Globus pallidus (tissue), 1 donor: ENCODE results near the gene HIP1.
A peak's percentile ranks its signal among the peaks of the same experiment; 100 is the strongest.

Experiments
- DNase-seq: peaks from one replicate; pipeline ENCODE4 v3.0.0-alpha.2; 2015; ENCODE audit warnings: low spot score

The HIP1 gene

GRCh38 chr7:75669579-75669978 is 69.2 kb downstream of the HIP1 start:
- DNase-seq, result no peak

DNA sequence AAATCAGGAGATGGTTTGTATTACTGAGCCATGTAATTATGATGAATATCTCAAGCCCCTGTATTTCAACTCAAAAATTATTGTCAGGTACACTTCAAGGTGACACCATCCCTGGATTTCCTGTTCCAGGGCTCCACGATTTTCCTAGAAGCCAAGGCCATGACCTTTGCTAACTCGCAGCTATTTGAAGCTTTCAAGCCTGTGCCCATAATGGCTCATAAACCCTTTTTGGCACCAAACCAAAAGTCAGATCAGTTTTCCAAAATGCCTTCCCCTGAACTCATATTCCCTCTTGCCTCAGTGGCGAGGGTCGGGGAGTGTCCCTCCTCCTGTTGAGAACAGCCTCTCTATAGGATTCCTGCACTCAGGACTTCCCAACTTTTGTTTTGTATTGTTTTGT is 70.8 kb downstream of the HIP1 start:
- DNase-seq, result no peak

DNA sequence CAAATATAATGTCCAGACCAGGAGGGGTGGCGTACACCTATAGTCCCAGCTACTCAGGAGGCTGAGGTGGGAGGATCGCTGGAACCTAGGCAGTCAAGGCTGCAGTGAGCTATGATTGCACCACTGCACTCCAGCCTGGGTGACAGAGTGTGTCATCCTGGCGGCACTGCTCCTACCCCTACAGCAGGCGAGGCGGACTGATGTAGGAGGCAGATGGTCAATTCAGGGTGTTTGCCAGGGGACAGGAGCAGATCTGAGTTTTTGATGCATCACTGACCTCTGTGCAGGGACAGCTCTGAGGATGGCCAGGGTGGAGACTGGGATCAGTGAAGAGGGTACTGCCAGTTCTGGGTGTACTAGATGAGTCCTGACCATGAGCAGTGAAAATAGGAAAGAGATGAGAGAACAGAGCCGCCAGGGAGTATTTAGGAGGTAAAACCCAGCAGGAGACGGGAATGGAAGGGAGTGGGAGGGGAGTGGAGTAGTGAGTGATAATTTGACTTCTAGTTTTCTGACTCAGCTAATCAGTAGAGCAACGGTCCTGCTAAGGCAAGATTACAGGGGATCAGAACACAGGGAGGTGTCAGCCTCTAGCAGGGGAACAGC is 75.3 kb downstream of the HIP1 start:
- peak; percentile 37 for DNase-seq

DNA sequence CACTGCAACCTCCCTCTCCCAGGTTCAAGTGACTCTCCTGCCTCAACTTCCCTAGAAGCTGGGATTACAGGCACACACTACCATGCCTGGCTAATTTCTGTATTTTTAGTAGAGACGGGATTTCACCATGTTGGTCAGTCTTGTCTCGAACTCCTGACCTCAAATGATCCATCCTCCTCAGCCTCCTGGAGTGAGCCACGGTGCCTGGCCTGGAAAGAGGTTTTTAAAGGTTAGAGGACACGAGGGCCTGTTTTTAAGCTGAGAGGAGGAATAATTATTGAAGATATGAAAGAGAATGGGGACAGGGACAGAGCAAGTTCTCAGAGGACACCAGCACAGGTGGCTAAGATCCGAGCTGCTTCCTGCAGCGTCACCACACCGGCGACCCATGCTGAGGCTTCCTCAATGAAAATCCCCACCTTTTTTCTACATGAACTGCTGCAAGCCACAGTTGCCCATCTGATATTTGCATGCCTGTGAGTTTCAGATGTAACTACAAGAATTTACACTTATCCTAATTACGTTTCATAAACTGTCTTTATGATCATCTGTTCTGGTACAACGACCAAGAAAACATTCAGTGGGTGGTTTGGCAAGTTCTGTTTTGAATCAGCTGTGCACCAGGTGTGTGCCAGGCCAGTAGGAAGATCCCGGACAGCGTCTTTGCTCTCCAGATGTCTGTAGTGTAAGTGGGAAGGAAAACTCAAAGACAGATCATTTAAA is 76.0 kb downstream of the HIP1 start:
- DNase-seq, result no peak

DNA sequence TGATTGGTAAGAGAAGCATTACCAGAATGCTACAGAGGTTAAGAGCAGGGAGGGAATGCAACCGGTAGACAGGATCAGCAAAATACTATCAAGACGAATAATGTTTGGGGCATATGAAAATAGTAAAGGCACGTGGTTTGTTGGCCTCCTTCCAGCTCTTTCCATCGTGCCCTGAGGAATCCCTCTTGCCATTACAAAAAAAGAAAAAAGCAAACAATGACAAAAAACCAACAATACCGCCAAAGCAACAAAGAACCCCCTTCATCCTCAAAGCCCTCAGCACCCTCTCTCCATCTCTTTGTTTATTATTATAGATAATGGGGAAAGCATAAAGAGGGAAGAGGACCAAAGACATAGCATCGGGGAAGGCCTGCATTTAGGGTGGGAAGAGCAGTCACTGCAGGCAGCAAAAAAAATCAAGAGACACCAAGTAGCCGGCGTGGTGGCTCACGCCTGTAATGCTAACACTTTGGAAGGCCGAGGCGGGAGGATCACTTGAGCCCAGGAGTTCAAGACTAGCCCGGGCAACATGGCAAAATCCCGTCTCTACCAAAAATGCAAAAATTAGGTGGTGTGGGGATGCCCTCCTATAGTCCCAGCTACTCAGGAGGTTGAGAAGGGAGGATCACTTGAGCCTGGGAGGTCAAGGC is 78.0 kb downstream of the HIP1 start:
- DNase-seq, result peak; percentile 88

DNA sequence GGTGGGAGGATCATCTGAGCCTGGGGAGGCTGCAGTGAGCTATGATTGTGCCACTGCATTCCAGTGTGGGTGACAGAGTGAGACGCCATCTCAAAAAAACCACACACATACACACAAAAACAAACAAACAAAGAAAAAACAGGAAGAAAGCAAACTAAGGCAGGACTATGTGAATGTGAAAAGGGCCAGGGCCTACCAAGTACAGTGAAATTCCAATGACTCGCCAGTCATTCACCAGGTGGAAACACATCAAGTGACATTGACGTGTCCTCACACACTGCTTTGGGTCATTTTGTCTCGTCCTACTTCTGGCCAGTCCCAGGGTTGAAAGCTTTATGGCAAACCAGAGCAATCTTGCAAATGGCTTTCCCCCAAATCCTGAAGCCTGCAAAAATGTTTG is 79.9 kb downstream of the HIP1 start:
- DNase-seq, result no peak

DNA sequence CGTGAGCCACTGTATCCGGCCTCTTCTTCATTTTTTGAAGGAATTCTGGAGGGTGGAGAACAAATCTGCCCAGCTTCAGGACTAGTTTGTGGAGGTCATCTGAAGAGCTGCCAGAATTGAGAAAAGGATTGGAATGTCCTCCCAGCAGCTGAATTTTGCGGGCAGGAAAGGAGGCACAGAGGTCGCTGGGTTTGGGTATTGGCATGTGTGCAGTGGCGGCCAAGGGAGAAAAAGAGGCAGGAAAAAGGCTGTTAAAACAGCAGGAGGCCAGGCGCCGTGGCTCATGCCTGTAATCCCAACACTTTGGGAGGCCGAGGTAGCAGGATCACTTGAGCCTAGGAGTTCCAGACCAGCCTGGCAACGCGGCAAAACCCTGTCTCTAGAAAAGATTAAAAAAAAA is 80.4 kb downstream of the HIP1 start:
- no peak for DNase-seq

- no peak for DNase-seq
Measured at GRCh38 chr7:75657866-75658265, 80.9 kb downstream of the HIP1 start.

DNA sequence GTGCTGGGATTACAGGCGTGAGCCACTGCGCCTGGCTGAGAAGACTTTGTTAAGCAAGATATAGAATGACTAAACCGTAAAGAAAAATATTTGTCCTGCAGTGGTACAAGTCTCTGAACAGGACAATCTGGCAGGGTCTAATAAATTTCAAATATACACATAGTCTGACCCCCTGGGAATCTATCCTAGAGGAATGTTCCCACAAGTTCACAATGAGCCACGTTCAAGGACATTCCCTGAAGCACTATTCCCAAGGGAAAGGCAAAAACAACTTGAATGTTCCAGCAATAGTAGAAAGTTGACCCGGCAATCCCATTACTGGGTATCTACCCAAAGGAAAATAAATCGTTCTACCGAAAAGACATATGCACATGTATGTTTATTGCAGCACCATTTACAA is 82.0 kb downstream of the HIP1 start:
- DNase-seq, result no peak

DNA sequence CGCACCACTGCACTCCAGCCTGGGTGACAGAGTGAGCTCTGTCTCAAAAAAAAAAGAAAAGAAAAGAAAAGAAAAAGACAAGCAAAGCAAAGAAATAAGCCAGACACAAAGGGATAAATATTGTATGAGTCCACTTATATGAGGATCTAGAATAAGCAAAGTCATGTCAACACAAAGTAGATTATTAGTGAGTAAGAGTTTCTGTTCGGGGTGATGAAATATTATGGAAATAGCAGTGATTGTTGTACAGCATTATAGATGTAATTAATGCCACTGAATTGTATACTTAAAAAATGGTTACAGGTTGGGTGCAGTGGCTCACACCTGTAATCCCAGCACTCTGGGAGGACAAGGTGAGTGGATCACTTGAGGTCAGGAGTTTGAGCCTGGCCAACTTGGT is 83.2 kb downstream of the HIP1 start:
- DNase-seq, result no peak

GRCh38 chr7:75654855-75655254 is 83.9 kb downstream of the HIP1 start:
- DNase-seq, result no peak

GRCh38 chr7:75653651-75654050 is 85.1 kb downstream of the HIP1 start:
- DNase-seq, result no peak

- DNase-seq, result no peak
Measured at GRCh38 chr7:75652788-75653187, 86.0 kb downstream of the HIP1 start.

DNA sequence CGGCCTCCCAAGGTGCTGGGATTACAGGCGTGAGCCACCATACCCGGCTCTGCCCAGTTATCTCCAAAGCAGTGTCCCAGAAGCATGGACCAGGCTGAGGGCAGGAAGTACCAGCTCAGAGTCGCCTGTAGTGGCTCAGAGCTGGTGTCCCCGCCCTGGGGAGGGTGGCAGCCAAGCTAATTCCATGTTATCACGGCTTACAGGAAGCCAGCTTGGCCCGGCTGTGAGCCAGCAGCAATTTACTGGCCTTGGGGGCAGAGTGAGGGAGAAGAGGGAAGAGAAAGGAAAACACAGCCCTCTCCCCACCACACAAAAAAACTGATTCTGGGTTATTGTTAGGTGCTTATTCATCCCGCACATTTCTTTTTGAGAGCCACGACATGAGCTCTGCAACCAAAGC is 88.1 kb downstream of the HIP1 start:
- DNase-seq, result no peak

GRCh38 chr7:75650062-75650461 is 88.7 kb downstream of the HIP1 start:
- no peak for DNase-seq

DNA sequence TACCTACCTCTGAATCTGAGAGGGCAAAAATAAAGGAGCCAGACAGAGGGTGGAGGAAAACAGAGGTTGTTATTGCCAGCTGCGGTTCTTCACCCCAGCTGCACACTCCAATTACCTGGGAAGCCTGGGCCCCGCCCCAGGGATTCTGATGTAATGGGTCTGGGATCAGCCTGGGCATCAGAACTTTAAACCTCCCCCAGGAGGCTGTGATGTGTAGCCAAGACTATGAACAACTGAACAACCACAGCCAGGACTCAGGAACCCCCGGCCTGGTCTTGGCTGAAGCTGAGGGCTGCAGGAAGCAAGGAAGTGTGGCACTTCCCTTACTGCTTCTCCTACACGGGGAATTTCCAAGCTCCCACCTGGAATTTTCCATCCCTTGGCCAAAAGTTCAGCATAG is 89.3 kb downstream of the HIP1 start:
- no peak for DNase-seq

- DNase-seq, result no peak
Measured at GRCh38 chr7:75647709-75648438, 90.9 kb downstream of the HIP1 start.

DNA sequence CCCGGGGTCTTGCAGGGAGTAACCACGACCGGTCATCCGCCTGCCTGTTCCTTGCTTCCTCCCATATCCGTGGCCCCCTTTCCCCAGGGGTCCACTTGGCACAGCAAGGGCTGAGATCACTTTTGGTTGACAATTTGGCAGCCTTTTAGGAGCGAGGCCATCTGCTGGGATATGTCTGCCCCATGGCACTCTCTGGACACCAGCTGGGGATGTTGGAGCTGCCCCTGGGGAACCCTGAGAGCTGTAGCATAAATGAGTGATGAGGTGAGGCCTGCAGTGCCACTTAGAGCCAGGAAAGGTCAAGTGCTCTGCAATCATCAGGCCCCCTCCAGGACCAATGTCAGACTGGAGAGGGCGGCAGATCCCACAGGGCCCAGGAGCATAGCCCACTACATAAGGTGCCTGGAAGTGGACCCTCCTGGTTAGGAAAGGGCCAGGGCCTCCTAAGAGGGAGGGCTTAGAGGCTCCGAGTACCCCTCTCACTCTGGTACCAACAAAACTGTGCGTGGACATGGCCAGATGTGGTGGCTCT is 92.1 kb downstream of the HIP1 start:
- no peak for DNase-seq

DNA sequence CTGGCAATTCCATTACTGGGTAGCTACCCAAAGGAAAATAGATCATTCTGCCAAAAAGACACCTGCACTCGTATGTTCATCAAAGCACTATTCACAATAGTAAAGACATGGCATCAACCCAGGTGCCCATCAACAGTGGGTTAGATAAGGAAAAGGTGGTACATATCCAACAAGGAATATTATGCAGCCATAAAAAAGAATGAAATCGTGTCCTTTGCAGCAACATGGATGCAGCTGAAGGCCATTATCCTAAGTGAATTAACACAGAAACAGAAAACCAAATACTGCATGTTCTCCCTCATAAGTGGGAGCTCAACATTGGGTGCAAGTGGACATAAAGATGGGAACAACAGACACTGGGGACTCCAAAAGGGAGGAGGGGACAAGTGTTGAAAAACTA is 93.2 kb downstream of the HIP1 start:
- DNase-seq, result no peak

DNA sequence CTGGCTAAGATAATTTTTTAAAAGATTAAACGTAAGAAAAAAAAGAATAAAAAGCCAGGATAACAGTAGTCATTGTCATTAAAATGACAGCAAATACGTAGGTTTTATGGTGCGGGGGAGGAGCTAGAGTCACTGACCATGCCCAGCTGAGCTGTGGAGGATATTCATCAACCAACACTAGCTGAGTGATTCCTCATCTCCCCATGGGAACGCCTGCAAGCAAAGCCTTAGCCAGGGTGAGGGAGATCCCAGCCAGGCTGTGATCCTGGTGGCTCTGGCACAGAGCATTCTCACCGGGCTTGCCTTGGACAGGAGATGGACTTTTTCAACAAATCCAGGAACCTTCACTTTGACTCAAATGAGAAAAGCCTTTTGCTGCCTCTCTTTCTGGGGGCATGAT is 94.2 kb downstream of the HIP1 start:
- DNase-seq, result no peak

DNA sequence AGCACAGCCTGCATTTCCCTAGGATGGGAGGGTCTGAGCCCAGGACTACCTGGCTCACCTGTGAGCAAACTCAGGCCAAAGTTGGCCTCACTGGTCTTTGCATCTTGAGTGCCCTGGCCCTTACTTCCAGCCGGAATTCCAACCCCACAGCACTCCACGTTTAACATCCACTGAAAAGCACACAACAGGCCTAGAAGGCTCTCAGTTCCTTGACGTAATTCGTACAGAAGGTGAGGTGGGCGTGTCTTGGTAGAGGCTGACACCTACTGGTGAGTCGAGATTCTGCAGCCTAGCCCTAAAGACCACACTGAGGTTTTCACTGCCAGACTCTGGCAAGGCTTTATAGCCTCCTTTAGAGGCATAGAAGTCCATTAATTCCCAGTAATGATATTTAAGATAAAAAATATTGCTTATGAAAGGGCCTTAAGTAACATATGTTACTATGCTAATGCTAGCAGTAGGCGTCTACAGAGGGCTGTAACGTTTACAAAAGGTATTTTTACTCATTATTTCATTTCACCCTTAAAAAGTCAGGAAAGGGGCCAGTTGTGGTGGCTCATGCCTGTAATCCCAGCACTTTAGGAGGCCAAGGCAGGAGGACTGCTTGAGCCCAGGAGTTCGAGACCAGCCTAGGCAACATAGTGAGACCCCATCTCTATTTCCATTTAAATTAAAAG is 95.8 kb downstream of the HIP1 start:
- no peak for DNase-seq

DNA sequence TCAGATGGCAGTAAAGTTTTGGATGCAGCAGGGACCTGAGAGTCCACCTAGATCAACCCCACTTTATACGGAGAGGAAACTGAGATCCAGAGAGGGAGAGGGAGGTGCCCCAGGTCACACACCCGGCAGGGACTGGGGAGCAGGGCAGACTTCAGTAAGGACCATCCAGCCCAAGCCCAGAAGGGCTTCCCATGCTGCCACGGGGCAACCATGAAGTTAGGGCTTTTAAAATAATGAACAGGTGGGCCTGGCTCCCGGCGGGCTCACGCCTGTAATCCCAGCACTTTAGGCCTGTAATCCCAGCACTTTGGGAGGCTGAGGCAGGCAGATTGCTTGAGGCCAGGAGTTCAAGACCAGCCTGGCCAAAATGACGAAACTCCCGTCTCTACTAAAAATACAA is 98.5 kb downstream of the HIP1 start:
- no peak for DNase-seq
